HG03108 (cell line): ENCODE measurements around the gene ARL13B.
"Not testable (repeated sequence)": the region's sequence is repeated elsewhere in the genome, so short reads cannot be mapped to it uniquely, and the experiment has no call there.

ENCODE experiments used
- ATAC-seq: cut with Tn5 transposase; IDR thresholded peaks from one replicate; pipeline ENCODE4 v1.9.1; 2021; ENCODE audit warnings: moderate library complexity; ENCODE audit not compliant: unreplicated experiment

ARL13B gene

DNA sequence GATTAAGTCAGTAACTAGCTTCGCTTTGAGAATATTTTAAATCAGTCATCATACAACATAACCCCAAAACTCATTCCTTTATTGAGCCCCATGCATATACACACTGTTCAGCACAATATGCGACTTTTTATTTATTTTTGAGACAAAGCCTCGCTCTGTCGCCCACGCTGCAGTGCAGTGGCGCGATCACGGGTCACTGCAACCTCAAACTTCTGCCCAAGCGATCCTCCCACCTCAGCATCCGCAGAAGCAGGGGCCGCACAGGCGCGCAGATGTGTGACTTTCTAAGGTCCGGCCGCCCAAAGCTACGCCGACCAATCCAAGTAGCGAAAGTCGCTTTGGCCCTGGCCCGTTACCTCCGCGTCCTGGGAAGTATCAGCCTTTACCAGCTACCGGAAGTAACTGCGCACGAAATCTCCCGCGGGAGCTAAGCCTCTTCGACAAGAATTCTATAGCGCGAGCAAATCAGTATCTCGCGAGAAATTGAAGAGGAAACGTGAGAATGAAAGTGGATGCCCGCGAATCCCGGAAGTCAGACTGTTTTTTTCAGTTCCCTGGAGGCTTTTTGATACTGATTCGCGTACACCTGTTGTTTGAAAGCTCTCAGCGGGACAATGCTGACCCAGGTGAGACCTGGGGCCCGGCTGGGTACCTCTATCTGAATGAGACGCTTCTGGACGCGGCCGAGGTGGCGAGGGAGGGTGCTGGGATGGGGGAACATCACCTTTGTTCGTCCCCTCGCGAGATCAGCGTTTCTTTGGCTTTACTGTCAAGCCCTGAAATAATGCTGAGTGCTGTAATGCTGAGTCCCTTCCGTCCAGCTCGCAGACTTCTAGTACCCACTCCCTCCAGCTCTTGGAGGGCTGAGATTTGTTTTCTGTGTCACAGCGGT, 82.8 kb downstream of the ARL13B start, which contains the start of the genes DHFR2 and NSUN3:
TSS of gene DHFR2 (minus strand) at position 404 of the 892 bp plus-strand sequence. CDS start 1,405 bp downstream, outside the sequence.
TSS of gene NSUN3 (plus strand) at position 549 of the 892 bp plus-strand sequence. CDS start at position 615, 66 bp downstream.
- peak; percentile 91 for ATAC-seq

DNA sequence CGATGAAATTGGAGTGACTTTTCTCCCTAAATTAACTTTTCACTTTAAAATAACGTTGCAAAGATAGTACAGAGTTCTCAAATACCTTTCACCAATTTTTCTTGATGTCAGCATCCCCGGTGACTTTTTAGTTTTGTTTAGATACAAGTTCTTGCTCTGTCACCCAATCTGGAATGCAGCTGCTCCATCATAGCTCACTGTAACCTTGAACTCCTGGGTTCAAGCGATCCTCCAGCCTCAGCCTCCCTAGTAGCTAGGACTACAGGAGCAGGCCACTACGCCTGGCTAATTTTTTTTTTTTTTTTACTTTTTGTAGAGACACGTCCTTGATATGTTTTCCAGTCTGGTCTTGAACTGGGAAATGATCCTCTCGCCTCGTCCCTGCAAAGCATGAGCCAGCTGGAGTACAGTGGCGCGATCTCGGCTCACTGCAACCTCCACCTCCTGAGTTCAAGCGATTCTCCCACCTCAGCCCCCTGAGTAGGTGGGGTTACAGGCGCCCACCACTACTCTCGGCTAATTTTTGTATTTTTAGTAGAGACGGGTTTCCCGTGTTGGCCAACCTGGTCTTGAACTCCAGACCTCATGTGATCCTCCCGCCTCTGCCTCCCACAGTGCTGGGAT, 83.7 kb downstream of the ARL13B start:
- no peak for ATAC-seq

GRCh38 chr3:94064243-94064860, 84.4 kb downstream of the ARL13B start:
- ATAC-seq = no peak

DNA sequence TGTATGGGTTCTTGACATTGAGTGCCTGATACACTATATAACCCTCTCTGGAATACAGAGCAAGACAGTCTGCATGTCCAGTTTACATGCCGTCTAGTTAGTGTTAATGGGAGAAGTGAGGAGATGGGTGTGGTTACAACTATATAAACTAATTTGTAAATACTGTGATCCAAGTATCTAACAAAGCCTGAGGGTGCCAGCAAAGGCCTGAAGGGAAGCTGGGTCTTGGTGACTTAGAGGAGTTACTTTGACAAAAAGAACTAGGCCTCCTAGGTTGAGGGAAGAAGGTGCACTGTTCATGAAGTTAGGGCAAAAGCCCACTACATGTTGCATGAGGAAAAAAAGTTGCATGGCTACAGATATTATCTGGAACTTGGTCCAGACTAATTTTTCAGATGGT, 85.2 kb downstream of the ARL13B start:
- no peak for ATAC-seq

DNA sequence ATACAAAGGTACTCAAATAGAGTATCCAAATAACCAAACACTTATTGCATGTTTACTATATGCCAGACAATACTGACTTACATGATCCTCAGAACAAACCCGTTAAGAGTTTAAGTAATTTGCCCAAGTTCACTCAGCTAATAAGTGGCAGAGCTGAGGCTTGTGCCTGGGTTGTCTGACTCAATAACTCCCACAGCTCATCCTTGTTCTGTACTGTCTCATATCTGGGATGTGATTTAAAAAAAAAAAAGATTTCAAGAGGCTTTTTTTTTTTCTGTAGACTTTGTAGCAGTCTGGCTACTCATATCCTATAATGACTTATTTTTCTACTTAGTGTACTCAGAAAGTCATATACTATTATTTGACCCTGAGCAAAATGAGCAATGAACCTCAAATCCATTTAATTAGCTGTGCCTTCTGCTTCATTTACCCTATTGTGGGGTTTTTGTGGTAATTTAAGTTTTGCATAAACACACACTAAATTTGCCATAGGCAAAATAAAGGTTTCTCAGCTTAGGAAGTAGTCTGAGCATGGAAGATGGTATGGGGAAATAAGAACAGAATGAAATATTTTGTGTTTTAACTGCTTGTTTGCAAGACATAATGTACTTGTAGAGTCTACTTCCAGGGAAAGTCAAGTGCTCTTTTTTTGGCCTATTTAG, 86.0 kb downstream of the ARL13B start:
- ATAC-seq = no peak

GRCh38 chr3:94066506-94067500, 86.8 kb downstream of the ARL13B start:
- no peak for ATAC-seq

DNA sequence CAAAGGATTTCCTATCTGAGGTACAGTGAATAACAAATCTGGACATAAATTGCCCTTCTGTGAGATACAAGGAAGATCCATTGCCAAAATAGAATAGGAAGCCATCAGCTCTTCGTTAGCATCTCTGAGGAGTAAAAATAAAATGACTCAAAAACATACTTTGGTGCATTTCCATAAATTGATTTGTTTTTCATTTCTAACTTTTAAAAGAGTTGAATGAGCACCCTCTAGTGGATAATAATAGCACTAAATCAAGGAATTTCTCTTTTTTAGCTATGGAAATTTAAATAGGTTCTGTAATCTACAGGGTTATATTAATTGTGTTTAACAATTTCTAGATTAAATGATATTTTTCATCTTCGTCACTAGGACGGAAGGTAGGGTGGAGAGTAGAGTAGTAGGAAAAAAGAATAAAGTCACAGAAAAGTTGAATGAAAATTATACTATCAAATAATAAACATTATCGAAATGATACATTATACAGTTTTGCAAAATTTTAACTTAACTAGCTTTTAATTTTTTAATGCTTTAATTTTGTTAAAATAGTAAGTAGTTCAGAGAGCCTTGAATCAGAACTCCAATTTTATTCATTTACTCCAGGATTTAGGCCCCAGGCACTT, 89.3 kb downstream of the ARL13B start:
- no peak for ATAC-seq

DNA sequence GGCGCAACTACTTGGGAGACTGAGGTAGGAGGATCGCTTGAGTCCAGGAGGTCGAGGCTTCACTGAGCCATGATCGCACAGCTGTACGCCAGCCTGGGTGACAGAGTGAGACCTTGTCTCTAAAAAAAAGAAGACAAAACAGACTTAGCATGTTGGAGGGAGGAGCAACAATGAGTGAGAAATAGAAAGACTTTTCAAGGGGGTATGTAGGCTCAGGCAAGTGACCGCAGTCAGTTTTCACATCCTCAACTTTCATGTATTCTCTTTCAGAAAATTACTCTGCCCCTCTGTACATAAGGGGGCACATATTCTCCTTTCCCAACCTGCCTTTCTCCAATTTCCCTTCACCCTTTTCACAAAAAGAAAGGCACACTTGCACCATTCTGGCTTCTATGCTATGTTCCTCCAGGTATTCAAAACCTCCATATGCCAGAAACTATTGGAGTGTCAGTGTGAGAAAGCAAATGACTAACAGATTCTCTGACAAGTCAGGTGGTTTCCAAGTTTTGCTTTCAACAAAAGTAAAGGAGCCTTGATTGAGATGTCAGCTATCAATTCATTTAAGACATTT, 90.5 kb downstream of the ARL13B start:
- peak; percentile 48 for ATAC-seq

DNA sequence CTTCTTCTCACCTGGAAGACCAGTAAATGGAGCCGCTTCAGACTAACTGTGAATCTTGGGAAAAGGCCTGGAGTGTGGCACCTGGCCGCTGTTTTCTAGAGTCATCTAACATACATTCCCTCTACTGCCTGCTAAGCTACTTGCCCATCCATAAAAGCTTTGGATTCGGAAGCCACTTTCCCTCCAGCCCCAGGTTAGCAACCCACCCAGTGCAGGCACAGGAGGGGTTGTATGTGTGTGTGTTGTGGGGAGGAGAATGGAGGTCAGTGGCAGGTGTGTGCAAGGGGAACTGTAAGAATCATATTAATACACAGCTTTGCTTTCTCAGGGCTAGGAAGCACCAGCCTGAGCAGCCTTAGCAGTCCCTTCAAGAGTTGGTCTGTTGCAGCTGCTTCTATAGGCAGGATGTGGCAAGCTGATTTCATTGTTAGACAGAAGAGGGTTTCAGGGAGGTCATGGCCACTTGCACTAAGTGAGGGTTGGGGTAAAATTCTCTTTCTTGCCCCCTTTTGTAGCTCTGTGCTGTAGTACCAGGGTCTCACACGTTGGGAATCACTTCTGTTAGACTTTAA, 91.8 kb downstream of the ARL13B start:
- ATAC-seq = peak; percentile 89

DNA sequence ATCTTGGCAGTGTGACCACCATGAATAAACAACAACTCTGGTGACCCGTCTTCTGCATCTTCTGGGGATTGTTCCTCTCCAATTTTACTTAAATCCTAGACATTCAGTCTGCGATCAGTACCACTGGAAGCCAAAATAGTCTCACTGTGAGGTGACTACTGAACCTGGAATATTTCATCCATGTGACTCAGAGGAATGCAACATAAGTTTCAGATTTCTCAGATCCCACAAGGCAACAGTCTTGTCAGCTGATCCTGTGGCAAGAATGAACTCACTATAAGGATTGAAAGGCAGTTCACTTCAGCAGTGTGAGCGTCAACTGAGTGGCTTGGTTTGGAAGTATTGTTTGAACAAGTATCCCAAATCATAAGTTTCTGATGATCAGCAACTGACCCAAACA, 96.1 kb downstream of the ARL13B start:
- no peak for ATAC-seq

DNA sequence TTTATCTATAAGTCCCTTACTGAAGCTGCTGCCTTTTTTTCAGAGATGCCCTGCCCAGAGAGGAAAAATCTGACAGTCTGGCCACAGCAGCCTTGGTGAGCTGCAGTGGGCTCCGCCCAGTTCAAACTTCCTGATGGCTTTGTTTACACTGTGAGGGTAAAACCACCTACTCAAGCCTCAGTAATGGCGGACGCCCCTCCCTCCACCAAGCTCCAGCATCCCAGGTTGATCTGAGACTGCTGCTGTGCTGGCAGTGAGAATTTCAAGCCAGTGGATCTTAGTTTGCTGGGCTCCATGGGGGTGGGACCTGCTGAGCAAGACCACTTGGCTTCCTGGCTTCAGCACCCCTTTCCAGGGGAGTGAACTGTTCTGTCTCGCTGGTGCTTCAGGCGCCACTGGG, 100.6 kb downstream of the ARL13B start:
- not testable (repeated sequence) for ATAC-seq

- no peak for ATAC-seq
These were observed 101.9 kb downstream of the ARL13B start for GRCh38 chr3:94081884-94082283.

DNA sequence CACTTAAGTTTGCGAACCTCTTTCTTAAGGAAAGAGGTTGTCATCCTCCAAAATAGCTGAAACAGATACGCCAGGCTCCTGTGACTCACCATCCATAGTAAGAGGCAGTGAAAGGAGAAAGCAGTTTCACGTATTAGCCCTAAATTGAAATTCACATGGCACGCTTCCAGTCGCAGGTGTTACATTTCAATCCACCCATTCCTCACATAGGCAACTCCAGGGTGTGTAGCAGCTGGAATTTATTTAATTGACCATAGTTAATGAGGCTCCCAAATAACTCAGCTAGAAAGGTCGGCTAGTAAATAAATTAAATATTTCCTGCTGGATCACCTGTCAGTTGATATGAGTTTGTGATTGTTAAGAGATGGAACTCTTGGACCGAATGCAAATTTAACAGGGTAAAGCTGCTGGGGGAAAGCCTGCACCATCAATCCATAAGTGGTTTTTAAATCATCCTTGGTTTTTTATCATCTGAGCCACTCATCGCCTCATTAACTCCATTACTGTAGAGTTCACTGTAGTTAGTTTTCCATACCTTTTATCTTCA, 102.5 kb downstream of the ARL13B start:
- no peak for ATAC-seq

- no peak for ATAC-seq
These were observed 103.3 kb downstream of the ARL13B start for GRCh38 chr3:94083261-94083660.

GRCh38 chr3:94089126-94089525, 109.2 kb downstream of the ARL13B start:
- no peak for ATAC-seq

- no peak for ATAC-seq
These were observed 112.1 kb downstream of the ARL13B start for GRCh38 chr3:94092086-94092485.

DNA sequence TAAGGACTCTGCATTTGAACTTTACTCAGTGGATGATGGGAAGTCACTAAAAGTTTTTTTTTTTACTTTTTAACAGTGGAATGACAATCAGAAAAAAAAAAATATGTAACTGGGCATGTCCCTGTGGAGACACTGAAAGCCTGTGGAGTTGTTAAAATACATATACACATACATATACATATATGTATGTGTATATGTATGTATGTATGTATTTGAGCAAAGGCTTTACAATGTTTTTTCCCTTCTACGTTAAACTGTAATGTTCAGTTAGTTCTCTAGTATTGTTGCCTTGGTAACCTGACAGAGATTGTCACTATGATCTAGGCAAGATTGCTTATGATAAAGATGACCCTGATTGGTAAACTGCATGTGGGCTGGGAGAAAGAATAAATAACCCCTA, 113.2 kb downstream of the ARL13B start:
- no peak for ATAC-seq

DNA sequence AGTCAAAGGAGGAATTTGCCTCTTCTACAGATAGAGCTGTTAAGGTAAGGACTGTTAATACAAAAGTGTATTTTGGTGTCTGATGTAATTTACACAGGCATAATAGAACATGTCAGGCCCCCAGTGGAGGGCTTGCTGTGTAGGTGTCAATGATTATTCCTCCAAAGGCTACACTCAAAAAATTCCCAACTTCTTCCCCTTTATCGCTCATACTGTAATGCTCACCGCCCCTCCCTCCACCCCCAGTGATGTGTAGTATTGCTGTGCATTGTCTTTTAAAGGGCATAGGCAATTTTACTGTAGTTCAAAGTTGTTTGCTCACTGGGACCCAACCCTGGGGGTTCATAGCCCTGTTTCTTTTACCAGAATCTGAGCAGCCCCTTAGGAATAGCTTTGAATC, 115.2 kb downstream of the ARL13B start:
- ATAC-seq = no peak

DNA sequence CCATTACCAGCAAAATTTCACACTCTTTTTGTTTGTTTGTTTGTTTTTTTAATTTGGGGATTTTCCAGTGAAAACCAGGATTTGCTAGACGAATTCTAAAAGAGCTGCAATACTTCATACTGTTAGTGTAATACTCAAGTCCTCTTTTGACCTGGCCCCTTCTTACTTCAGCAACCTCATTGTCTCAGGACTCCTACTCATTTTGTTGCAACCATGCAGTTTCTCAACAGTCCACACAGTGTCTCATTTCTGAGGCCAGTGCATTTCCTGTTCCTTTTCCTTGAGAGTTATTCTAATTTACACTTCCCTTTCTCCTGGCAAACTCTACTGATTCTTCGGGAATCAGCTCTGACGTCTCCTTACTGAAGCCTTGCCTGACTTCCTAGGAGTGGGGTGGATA, 118.5 kb downstream of the ARL13B start:
- ATAC-seq = no peak
